Fibroblast of pulmonary artery (primary cell): ENCODE results near the gene NGRN.

Source experiments
- DNase-seq: peaks from one replicate; pipeline ENCODE4 v3.0.0-alpha.2; 2010; ENCODE audit warnings: low read depth
- H3K4me3 ChIP-seq: replicated peaks from 2 replicates; pipeline ENCODE4 v1.5.1; 2011; ENCODE audit warnings: low read depth, mild to moderate bottlenecking, control low read depth, low read length, moderate library complexity
- CTCF ChIP-seq: IDR thresholded peaks from 2 replicates; pipeline ENCODE4 v1.5.1; 2011; ENCODE audit warnings: mild to moderate bottlenecking, control low read depth, low read length, inconsistent platforms; ENCODE audit errors: missing control alignments

NGRN gene

GRCh38 chr15:90234096-90234988 lies 31.1 kb upstream of the NGRN start, which contains the start of gene GDPGP1:
TSS of gene GDPGP1 (plus strand) at chr15:90234209. CDS start at chr15:90240909, 6,700 bp downstream.
- no peak for TF ChIP-seq CTCF
- DNase-seq, result peak; percentile 35
- peak within 1 kb of the TSS; percentile 84 for H3K4me3 ChIP-seq

- no peak for DNase-seq
- TF ChIP-seq CTCF, result no peak
- H3K4me3 ChIP-seq, result no peak overlapping the region
Observed at GRCh38 chr15:90239371-90239770, 26.1 kb upstream of the NGRN start.

- no peak for TF ChIP-seq CTCF
- no peak overlapping the region for H3K4me3 ChIP-seq
- no peak for DNase-seq
Observed at GRCh38 chr15:90240856-90241255, 24.6 kb upstream of the NGRN start.

- no peak for DNase-seq
- H3K4me3 ChIP-seq, result no peak overlapping the region
- no peak for TF ChIP-seq CTCF
Observed at GRCh38 chr15:90241343-90242192, 23.9 kb upstream of the NGRN start.

GRCh38 chr15:90243943-90244639 lies 21.4 kb upstream of the NGRN start:
- H3K4me3 ChIP-seq, result no peak overlapping the region
- no peak for TF ChIP-seq CTCF
- no peak for DNase-seq

GRCh38 chr15:90248789-90249202 lies 16.7 kb upstream of the NGRN start:
- no peak for DNase-seq
- no peak for TF ChIP-seq CTCF
- H3K4me3 ChIP-seq, result no peak overlapping the region
